ENCODE results near the gene VEGFB. TPM values are rescaled to one million over a fixed set of nuclear protein-coding genes. Genes with fewer than 3 reads are reported as not detected.

VEGFB gene
- polyA plus RNA-seq, 2 of the 4 experiments (the other 2 are of a cell fraction), result 6.8 to 26.5 TPM

- TF ChIP-seq FOXS1 (CRISPR knock-in tag; IDR thresholded peaks at IDR 0.05), result no peak
- TF ChIP-seq FOSL2 (IDR thresholded peaks at IDR 0.05), result no peak
- no peak for TF ChIP-seq FOSL2 (CRISPR knock-in tag; IDR thresholded peaks at IDR 0.05)
- TF ChIP-seq SREBF2 (IDR thresholded peaks at IDR 0.05), result no peak
- no peak for TF ChIP-seq JUN (IDR thresholded peaks at IDR 0.05)
Observed at GRCh38 chr11:64227405-64227956, 6.9 kb upstream of the VEGFB start (continued).

GRCh38 chr11:64229090-64229743 is 5.2 kb upstream of the VEGFB start:
- POLR2A ChIA-PET, result interaction anchor here (1.0 kb wide), 1 partner anchor 12 kb away, joined by 5 read pairs; the partner anchor contains the start of gene FKBP2
- no peak overlapping the region; the same call in 2 of the 3 replicates for H3K4me2 ChIP-seq
- peak overlapping the region in 1 of 2 experiments; percentile 94; a peak in 1 of 6 replicates for H3K27ac ChIP-seq
- CTCF ChIA-PET, result interaction anchor here (19.9 kb wide), 1 partner anchor 26 kb away, joined by 254 read pairs; the partner anchor contains the start of gene FERMT3
- no peak for DNase-seq (ENCODE audit: low read depth in 1 of 2, low spot score in 1 of 2)
- H3K4me1 ChIP-seq, result peaks cover 48% of the 10 kb centered on the region
- WGBS (ENCODE audit: missing lambda C conversion rate), result 78% methylated on average over 5 of the region's 12 CpGs
- ATAC-seq, result no peak
- H3K9me3 ChIP-seq, result no peaks in the 10 kb centered on the region
- FAIRE-seq, result no peak
- no peak overlapping the region for H3K4me3 ChIP-seq
- TF ChIP-seq HES2 (IDR thresholded peaks at IDR 0.05) (no peak), RAD21 (conservative IDR thresholded peaks at IDR 0.05 in 1 of 2, IDR thresholded peaks at IDR 0.05 in 1 of 2) (no peak), HOXA7 (CRISPR knock-in tag; IDR thresholded peaks at IDR 0.05) (no peak), MAZ (IDR thresholded peaks at IDR 0.05; ENCODE audit: borderline replicate concordance, low read depth, low read length) (no peak), EP300 (IDR thresholded peaks at IDR 0.05) (no peak), EHMT2 (IDR thresholded peaks at IDR 0.05; ENCODE audit: low read depth) (no peak), HMGXB4 (CRISPR knock-in tag; IDR thresholded peaks at IDR 0.05; ENCODE audit: borderline replicate concordance) (no peak), POLR2AphosphoS2 (conservative IDR thresholded peaks at IDR 0.05; ENCODE audit: low read length) (no peak), SMC3 (IDR thresholded peaks at IDR 0.05) (no peak), KDM1A (IDR thresholded peaks at IDR 0.05; ENCODE audit: low read depth) (no peak), POLR2A (IDR thresholded peaks at IDR 0.05; ENCODE audit: low read length) (no peak), ESRRA (IDR thresholded peaks at IDR 0.05; ENCODE audit: borderline replicate concordance, low read length) (no peak), FOSB (CRISPR knock-in tag; IDR thresholded peaks at IDR 0.05) (no peak), RNF2 (IDR thresholded peaks at IDR 0.05; ENCODE audit: borderline replicate concordance, low read depth) (no peak), RARB (CRISPR knock-in tag; IDR thresholded peaks at IDR 0.05) (no peak), CBX8 (IDR thresholded peaks at IDR 0.05) (no peak), HOXB5 (CRISPR knock-in tag; IDR thresholded peaks at IDR 0.05) (no peak), NFE2L2 (conservative IDR thresholded peaks at IDR 0.05; ENCODE audit: low read length) (no peak)
- TF ChIP-seq, protein P1, sequence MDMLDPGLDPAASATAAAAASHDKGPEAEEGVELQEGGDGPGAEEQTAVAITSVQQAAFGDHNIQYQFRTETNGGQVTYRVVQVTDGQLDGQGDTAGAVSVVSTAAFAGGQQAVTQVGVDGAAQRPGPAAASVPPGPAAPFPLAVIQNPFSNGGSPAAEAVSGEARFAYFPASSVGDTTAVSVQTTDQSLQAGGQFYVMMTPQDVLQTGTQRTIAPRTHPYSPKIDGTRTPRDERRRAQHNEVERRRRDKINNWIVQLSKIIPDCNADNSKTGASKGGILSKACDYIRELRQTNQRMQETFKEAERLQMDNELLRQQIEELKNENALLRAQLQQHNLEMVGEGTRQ (IDR thresholded peaks at IDR 0.05), result no peak
- TF ChIP-seq, protein P2, sequence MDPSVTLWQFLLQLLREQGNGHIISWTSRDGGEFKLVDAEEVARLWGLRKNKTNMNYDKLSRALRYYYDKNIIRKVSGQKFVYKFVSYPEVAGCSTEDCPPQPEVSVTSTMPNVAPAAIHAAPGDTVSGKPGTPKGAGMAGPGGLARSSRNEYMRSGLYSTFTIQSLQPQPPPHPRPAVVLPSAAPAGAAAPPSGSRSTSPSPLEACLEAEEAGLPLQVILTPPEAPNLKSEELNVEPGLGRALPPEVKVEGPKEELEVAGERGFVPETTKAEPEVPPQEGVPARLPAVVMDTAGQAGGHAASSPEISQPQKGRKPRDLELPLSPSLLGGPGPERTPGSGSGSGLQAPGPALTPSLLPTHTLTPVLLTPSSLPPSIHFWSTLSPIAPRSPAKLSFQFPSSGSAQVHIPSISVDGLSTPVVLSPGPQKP (IDR thresholded peaks at IDR 0.05; ENCODE audit: low read depth, low read length), result no peak

Data from A549 (cell line).